Measurements from ENCODE around the gene PRSS53. TPM values are rescaled to one million over a fixed set of nuclear protein-coding genes. Genes with fewer than 3 reads are reported as not detected.

PRSS53 gene
- total RNA-seq, 1 experiment from 2014 or later, result 4.4 TPM

- Mint-ChIP-seq H3K4me3 (ENCODE audit: unreplicated experiment) (no peak overlapping the region), H3K4me1 (ENCODE audit: insufficient read depth, unreplicated experiment) (peaks cover 14% of the 10 kb centered on the region), H3K27ac (ENCODE audit: low read depth, unreplicated experiment) (no peak overlapping the region), H3K9me3 (ENCODE audit: unreplicated experiment) (no peaks in the 10 kb centered on the region), H3K36me3 (ENCODE audit: insufficient read depth, unreplicated experiment) (peaks cover 25% of the 10 kb centered on the region), H3K27me3 (ENCODE audit: insufficient read depth, unreplicated experiment) (no peaks in the 10 kb centered on the region)
- DNase-seq (ENCODE audit: unreplicated experiment), result no peak
- ChIA-PET CTCF (interaction anchor here (1.7 kb wide), 1 partner anchor 20 kb away, joined by 3 read pairs; no protein-coding TSS in a partner anchor), POLR2A (interaction anchor here (0.7 kb wide), 1 partner anchor 381 kb away, joined by 3 read pairs; no protein-coding TSS in a partner anchor)
- no peak for TF ChIP-seq CTCF (IDR thresholded peaks at IDR 0.05; ENCODE audit: unreplicated experiment)
- no TSS peak for BruUV-seq (replicated peaks)
- intact Hi-C loops (cut with micrococcal nuclease), result no loop called here
These were observed 9.3 kb downstream of the PRSS53 start for GRCh38 chr16:31079342-31079944.

GRCh38 chr16:31078597-31079341 is 10.0 kb downstream of the PRSS53 start:
- Mint-ChIP-seq H3K4me3 (ENCODE audit: unreplicated experiment) (no peak overlapping the region), H3K27ac (ENCODE audit: low read depth, unreplicated experiment) (no peak overlapping the region), H3K36me3 (ENCODE audit: insufficient read depth, unreplicated experiment) (peaks cover 21% of the 10 kb centered on the region), H3K9me3 (ENCODE audit: unreplicated experiment) (no peaks in the 10 kb centered on the region), H3K27me3 (ENCODE audit: insufficient read depth, unreplicated experiment) (no peaks in the 10 kb centered on the region), H3K4me1 (ENCODE audit: insufficient read depth, unreplicated experiment) (peaks cover 15% of the 10 kb centered on the region)
- ChIA-PET POLR2A (interaction anchor here (1.2 kb wide), 1 partner anchor 129 kb away, joined by 3 read pairs; no protein-coding TSS in a partner anchor), CTCF (interaction anchor here (1.7 kb wide), 1 partner anchor 20 kb away, joined by 3 read pairs; no protein-coding TSS in a partner anchor)
- DNase-seq (ENCODE audit: unreplicated experiment), result no peak
- intact Hi-C loops (cut with micrococcal nuclease), result no loop called here
- no TSS peak for BruUV-seq (replicated peaks)
- TF ChIP-seq CTCF (IDR thresholded peaks at IDR 0.05; ENCODE audit: unreplicated experiment), result no peak

- no TSS peak for BruUV-seq (replicated peaks)
- Mint-ChIP-seq H3K27me3 (ENCODE audit: insufficient read depth, unreplicated experiment) (no peaks in the 10 kb centered on the region), H3K36me3 (ENCODE audit: insufficient read depth, unreplicated experiment) (peaks cover 21% of the 10 kb centered on the region), H3K4me1 (ENCODE audit: insufficient read depth, unreplicated experiment) (peaks cover 15% of the 10 kb centered on the region), H3K9me3 (ENCODE audit: unreplicated experiment) (no peaks in the 10 kb centered on the region), H3K4me3 (ENCODE audit: unreplicated experiment) (no peak overlapping the region), H3K27ac (ENCODE audit: low read depth, unreplicated experiment) (no peak overlapping the region)
- POLR2A ChIA-PET, result interaction anchor here (1.2 kb wide), 1 partner anchor 128 kb away, joined by 3 read pairs; no protein-coding TSS in a partner anchor
- no peak for TF ChIP-seq CTCF (IDR thresholded peaks at IDR 0.05; ENCODE audit: unreplicated experiment)
- CTCF ChIA-PET, result interaction anchor here (0.6 to 1.1 kb wide), 3 partner anchors 9 to 123 kb away, joined by 3 to 6 read pairs (median 3); no protein-coding TSS in a partner anchor
- intact Hi-C loops (cut with micrococcal nuclease), result no loop called here
- no peak for DNase-seq (ENCODE audit: unreplicated experiment)
These were observed 10.9 kb downstream of the PRSS53 start for GRCh38 chr16:31077592-31078396.

GRCh38 chr16:31077024-31077423 is 11.7 kb downstream of the PRSS53 start:
- H3K9me3 Mint-ChIP-seq (ENCODE audit: unreplicated experiment), result no peaks in the 10 kb centered on the region
- intact Hi-C loops (cut with micrococcal nuclease), result no loop called here
- H3K4me3 Mint-ChIP-seq (ENCODE audit: unreplicated experiment), result no peak overlapping the region
- H3K4me1 Mint-ChIP-seq (ENCODE audit: insufficient read depth, unreplicated experiment), result peaks cover 16% of the 10 kb centered on the region
- POLR2A ChIA-PET, result no interaction called here
- H3K27ac Mint-ChIP-seq (ENCODE audit: low read depth, unreplicated experiment), result no peak overlapping the region
- H3K27me3 Mint-ChIP-seq (ENCODE audit: insufficient read depth, unreplicated experiment), result no peaks in the 10 kb centered on the region
- CTCF ChIA-PET, result interaction anchor here (0.6 to 1.1 kb wide), 2 partner anchors 9 to 91 kb away, joined by 3 to 6 read pairs; no protein-coding TSS in a partner anchor
- TF ChIP-seq CTCF (IDR thresholded peaks at IDR 0.05; ENCODE audit: unreplicated experiment), result no peak
- H3K36me3 Mint-ChIP-seq (ENCODE audit: insufficient read depth, unreplicated experiment), result peaks cover 17% of the 10 kb centered on the region
- DNase-seq (ENCODE audit: unreplicated experiment), result no peak
- BruUV-seq (replicated peaks), result no TSS peak
